Sigmoid colon (tissue), 7 donors: ENCODE results near the gene HSD17B4. TPM values are rescaled to one million over a fixed set of nuclear protein-coding genes. Genes with fewer than 3 reads are reported as not detected.

Experiments used
- DNase-seq: peaks from one replicate; pipeline ENCODE4 v3.0.0-alpha.2; 2019
- H3K27ac ChIP-seq, 4 donors: fragments of 200-600 bp; sonication (generic); one replicate each; pipeline ENCODE4 v1.5.1; 2016 to 2019; ENCODE audit warnings: mild to moderate bottlenecking in 1 of 4
- H3K27me3 ChIP-seq, 3 donors: fragments of 200-600 bp; sonication (generic); one replicate each; pipeline ENCODE4 v1.5.1; 2019; ENCODE audit warnings: mild to moderate bottlenecking in 1 of 3
- H3K36me3 ChIP-seq, 4 donors: fragments of 200-600 bp; sonication (generic); one replicate each; pipeline ENCODE4 v1.5.1; 2016 to 2019
- H3K4me1 ChIP-seq, 4 donors: fragments of 200-600 bp; sonication (generic); one replicate each; pipeline ENCODE4 v1.5.1; 2017 to 2019
- H3K4me3 ChIP-seq, 4 donors: fragments of 200-600 bp; sonication (generic); one replicate each; pipeline ENCODE4 v1.5.1; 2017 to 2019; ENCODE audit warnings: mild to moderate bottlenecking in 2 of 4, moderate library complexity in 1 of 4
- H3K9me3 ChIP-seq, 4 donors: fragments of 200-600 bp in 3 of 4; sonication (generic) in 3 of 4; one replicate each; pipeline versions ENCODE4 v1.5.1 to v1.6.1; 2013 to 2019
- EP300 ChIP-seq, 4 donors: sonication (generic); formaldehyde crosslinking; IDR thresholded peaks; one replicate each; pipeline ENCODE4 v1.6.1; 2017; ENCODE audit warnings: antibody characterized with exemption in 4 of 4
- POLR2A ChIP-seq, 2 donors: fragments of 450-650 bp; IDR thresholded peaks; one replicate each; pipeline ENCODE4 v1.6.1; 2016; ENCODE audit warnings: antibody characterized with exemption in 2 of 2, mild to moderate bottlenecking in 2 of 2, moderate library complexity in 2 of 2
- POLR2AphosphoS5 ChIP-seq, 4 donors: sonication (generic); formaldehyde crosslinking; IDR thresholded peaks; one replicate each; pipeline ENCODE4 v1.6.1; 2017; ENCODE audit warnings: antibody characterized with exemption in 4 of 4
- whole genome bisulfite sequencing, 2 donors: extraction: QIAGEN DNeasy Blood & Tissue Kit; methylation state at CpG; one replicate each; pipeline ENCODE4 v1.1.7; 2013; 5-methylcytosine and 5-hydroxymethylcytosine counted together
- intact Hi-C: fragments of 100-400 bp; cut with DNase I; formaldehyde crosslinking; loops from one replicate; pipeline ENCODE4 v1.15.1; 2023
- polyA plus RNA-seq, 3 donors: library from polyadenylated mRNA; stranded (reverse); fragments of 200-250 nt; gene quantifications; one replicate each; pipeline ENCODE4 v1.2.3, GENCODE V29; 2013
- total RNA-seq, 4 donors: library from RNA; depleted of rRNA; stranded (reverse); fragments of >200 nt; gene quantifications; one replicate each; pipeline ENCODE4 v1.1.0, GENCODE V29; 2016
- TF ChIP-seq, protein P1 (sequence below), 4 experiments: fragments of 450-650 bp in 3 of 4; fragments of 200-600 bp in 1 of 4; IDR thresholded peaks; one replicate each; pipeline ENCODE4 v1.5.1; 2016 to 2019; ENCODE audit warnings: antibody characterized with exemption in 4 of 4, mild to moderate bottlenecking in 3 of 4, moderate library complexity in 2 of 4
- donor health status: healthy with polysubstance abuse.
- donor health status: Bipolar disorder and iron deficiency.
- donor health status: healthy.

HSD17B4 gene, protein sequence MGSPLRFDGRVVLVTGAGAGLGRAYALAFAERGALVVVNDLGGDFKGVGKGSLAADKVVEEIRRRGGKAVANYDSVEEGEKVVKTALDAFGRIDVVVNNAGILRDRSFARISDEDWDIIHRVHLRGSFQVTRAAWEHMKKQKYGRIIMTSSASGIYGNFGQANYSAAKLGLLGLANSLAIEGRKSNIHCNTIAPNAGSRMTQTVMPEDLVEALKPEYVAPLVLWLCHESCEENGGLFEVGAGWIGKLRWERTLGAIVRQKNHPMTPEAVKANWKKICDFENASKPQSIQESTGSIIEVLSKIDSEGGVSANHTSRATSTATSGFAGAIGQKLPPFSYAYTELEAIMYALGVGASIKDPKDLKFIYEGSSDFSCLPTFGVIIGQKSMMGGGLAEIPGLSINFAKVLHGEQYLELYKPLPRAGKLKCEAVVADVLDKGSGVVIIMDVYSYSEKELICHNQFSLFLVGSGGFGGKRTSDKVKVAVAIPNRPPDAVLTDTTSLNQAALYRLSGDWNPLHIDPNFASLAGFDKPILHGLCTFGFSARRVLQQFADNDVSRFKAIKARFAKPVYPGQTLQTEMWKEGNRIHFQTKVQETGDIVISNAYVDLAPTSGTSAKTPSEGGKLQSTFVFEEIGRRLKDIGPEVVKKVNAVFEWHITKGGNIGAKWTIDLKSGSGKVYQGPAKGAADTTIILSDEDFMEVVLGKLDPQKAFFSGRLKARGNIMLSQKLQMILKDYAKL
- 100 to 1,000 TPM in 1 of 4 donors, 10 to 100 TPM in 3; 80.6 to 114 (median 86.5) TPM for total RNA-seq
- 100 to 1,000 TPM; 147 to 229 (median 149) TPM for polyA plus RNA-seq

DNA sequence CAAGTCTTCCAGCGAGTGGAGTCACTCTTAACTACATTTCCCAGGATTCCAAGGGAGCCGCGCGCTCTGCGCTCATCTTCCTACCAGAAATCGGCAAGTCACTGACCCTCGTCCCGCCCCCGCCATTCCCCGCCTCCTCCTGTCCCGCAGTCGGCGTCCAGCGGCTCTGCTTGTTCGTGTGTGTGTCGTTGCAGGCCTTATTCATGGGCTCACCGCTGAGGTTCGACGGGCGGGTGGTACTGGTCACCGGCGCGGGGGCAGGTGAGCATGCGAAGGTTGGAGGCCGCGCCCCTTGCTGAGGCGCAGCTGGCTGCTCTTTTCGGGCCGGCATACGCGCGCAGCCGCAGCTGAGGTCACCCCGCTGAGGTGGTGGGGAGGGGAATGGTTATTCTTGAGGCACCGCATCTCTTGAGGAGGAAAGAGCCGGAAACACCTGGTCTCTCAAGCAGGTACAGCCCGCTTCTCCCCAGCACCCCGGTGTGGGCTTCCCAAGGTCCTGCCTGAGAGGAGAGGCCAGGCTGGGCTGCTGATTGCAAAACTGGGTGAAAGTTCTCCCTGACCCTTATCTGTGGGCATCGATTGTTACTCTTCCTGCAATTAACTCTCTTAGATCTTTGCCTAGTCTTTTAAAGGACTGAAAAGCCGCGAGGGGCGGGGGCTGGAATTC, at the start of gene HSD17B4:
Gene HSD17B4, plus strand, starts transcription at position 125 of the 667 bp plus-strand sequence. Its CDS starts 79 bp downstream, at position 204.
- Histone ChIP-seq H3K27me3 (no peaks in the 10 kb centered on the region), H3K4me1 (peaks cover 0 to 14% (median 11%) of the 10 kb centered on the region in 4 donors), H3K27ac (peak within 1 kb of the TSS; percentile 80 to 88 (median 86)), H3K9me3 (no peaks in the 10 kb centered on the region), H3K4me3 (peak within 1 kb of the TSS; percentile 62 to 80 (median 64)), H3K36me3 (peaks cover 0 to 7% (median 0%) of the 10 kb centered on the region in 4 donors)
- TF ChIP-seq, protein P1, sequence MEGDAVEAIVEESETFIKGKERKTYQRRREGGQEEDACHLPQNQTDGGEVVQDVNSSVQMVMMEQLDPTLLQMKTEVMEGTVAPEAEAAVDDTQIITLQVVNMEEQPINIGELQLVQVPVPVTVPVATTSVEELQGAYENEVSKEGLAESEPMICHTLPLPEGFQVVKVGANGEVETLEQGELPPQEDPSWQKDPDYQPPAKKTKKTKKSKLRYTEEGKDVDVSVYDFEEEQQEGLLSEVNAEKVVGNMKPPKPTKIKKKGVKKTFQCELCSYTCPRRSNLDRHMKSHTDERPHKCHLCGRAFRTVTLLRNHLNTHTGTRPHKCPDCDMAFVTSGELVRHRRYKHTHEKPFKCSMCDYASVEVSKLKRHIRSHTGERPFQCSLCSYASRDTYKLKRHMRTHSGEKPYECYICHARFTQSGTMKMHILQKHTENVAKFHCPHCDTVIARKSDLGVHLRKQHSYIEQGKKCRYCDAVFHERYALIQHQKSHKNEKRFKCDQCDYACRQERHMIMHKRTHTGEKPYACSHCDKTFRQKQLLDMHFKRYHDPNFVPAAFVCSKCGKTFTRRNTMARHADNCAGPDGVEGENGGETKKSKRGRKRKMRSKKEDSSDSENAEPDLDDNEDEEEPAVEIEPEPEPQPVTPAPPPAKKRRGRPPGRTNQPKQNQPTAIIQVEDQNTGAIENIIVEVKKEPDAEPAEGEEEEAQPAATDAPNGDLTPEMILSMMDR (IDR thresholded peaks at IDR 0.05): no peak
- peak; percentile 94 to 95 (median 94) for TF ChIP-seq POLR2AphosphoS5 (IDR thresholded peaks at IDR 0.05)
- TF ChIP-seq POLR2A (IDR thresholded peaks at IDR 0.05): peak; percentile 54 to 71
- intact Hi-C loops: loop anchor here (10.0 kb wide), 1 partner anchor 378 kb away; the partner anchor contains the start of gene DMXL1
- WGBS, 2 donors: 0 to 1% methylated on average over 42 of the region's 42 CpGs
- peak; percentile 95 for DNase-seq

DNA sequence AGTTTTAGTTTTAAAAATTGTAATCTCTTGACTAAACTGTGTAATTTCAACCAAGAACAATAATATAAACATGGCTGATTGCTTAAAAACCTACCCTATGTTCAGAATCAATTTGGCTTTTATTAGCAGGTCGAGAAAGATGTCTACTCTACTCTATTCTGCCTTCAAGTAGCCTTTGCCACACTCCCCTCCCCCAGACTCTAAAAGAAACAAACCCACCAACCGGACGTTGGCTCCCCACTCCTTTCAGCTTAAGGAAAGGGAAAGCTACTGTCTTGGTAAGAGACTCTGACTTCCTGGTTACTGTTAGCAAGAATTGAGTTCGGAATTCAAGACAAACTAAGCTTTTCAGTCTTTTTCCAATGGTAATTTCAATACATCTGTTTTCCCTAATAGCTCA, 49.7 kb upstream of the HSD17B4 start:
- H3K27me3 ChIP-seq: no peaks in the 10 kb centered on the region
- H3K9me3 ChIP-seq: no peaks in the 10 kb centered on the region
- TF ChIP-seq, protein P1 (IDR thresholded peaks at IDR 0.05): no peak
- no peak for TF ChIP-seq POLR2AphosphoS5 (IDR thresholded peaks at IDR 0.05)
- no peak for TF ChIP-seq POLR2A (IDR thresholded peaks at IDR 0.05)
- no peak for TF ChIP-seq EP300 (IDR thresholded peaks at IDR 0.05)
- no peak overlapping the region for H3K4me3 ChIP-seq
- 82 to 88% methylated on average over 4 of the region's 4 CpGs for WGBS, 2 donors
- no peak overlapping the region for H3K27ac ChIP-seq
- DNase-seq: no peak
- H3K36me3 ChIP-seq: no peaks in the 10 kb centered on the region
- intact Hi-C loops: no loop called here
- H3K4me1 ChIP-seq: peaks cover 0 to 18% (median 9%) of the 10 kb centered on the region in 4 donors

DNA sequence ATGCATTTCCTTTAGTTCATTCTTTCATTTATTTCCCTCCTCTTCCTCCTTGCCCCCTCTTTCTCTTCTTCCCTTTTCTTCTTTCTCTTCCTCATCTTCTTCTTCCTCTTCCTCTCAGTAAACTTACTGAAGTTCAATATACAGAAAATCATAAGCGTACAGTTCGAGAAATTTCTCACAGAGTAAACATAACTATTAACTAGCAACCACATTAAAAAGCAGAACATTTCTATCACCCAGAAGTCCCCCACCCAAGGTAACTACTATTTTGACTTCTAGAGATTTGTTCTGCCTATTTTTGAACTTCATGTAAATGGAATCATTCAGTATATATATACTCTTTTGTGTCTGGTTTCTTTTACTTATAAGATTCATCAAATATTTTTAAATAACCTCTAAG, 48.3 kb upstream of the HSD17B4 start:
- 73 to 86% methylated on average over 2 of the region's 2 CpGs for WGBS, 2 donors
- H3K4me3 ChIP-seq: no peak overlapping the region
- H3K36me3 ChIP-seq: no peaks in the 10 kb centered on the region
- H3K4me1 ChIP-seq: peaks cover 0 to 13% (median 3%) of the 10 kb centered on the region in 4 donors
- TF ChIP-seq POLR2A (IDR thresholded peaks at IDR 0.05) (no peak), EP300 (IDR thresholded peaks at IDR 0.05) (no peak), POLR2AphosphoS5 (IDR thresholded peaks at IDR 0.05) (no peak)
- TF ChIP-seq, protein P1 (IDR thresholded peaks at IDR 0.05): no peak
- no peaks in the 10 kb centered on the region for H3K9me3 ChIP-seq
- DNase-seq: no peak
- H3K27me3 ChIP-seq: no peaks in the 10 kb centered on the region
- intact Hi-C loops: no loop called here
- no peak overlapping the region for H3K27ac ChIP-seq

- intact Hi-C loops: no loop called here
- H3K27me3 ChIP-seq: peaks cover 0 to 12% (median 0%) of the 10 kb centered on the region in 3 donors
- WGBS, 2 donors: 73 to 91% methylated on average over 4 of the region's 4 CpGs
Measured at GRCh38 chr5:119405419-119405818, 46.9 kb upstream of the HSD17B4 start.

More at GRCh38 chr5:119405419-119405818, 46.9 kb upstream of the HSD17B4 start:
- no peak for TF ChIP-seq POLR2AphosphoS5 (IDR thresholded peaks at IDR 0.05)
- TF ChIP-seq, protein P1 (IDR thresholded peaks at IDR 0.05): no peak
- TF ChIP-seq EP300 (IDR thresholded peaks at IDR 0.05): no peak
- no peak for TF ChIP-seq POLR2A (IDR thresholded peaks at IDR 0.05)
- Histone ChIP-seq H3K27ac (no peak overlapping the region), H3K36me3 (no peaks in the 10 kb centered on the region), H3K4me3 (no peak overlapping the region), H3K9me3 (no peaks in the 10 kb centered on the region), H3K4me1 (peaks cover 0 to 2% (median under 1%) of the 10 kb centered on the region in 4 donors)
- no peak for DNase-seq
